Keratinocyte (primary cell): Measurements from ENCODE around the gene SMARCC1. TPM values are rescaled to one million over a fixed set of nuclear protein-coding genes. Genes with fewer than 3 reads are reported as not detected.

Source experiments
- DNase-seq: peaks from one replicate; pipeline ENCODE4 v3.0.0-alpha.2; 2011; ENCODE audit warnings: low read depth, missing footprints, low spot score
- FAIRE-seq: peaks from 2 replicates; lab custom pipeline; 2011; peaks lifted over from hg19 to GRCh38; lab: Jason Lieb, UNC
- H2AFZ ChIP-seq: 2 replicates; pipeline ENCODE4 v1.6.0; 2012; ENCODE audit warnings: low read length, control low read depth, inconsistent platforms; ENCODE audit not compliant: control insufficient read depth
- H3K27ac ChIP-seq: 2 replicates; pipeline ENCODE4 v1.5.1; 2011; ENCODE audit warnings: low read length; ENCODE audit not compliant: control insufficient read depth, insufficient read depth
- H3K27me3 ChIP-seq: 3 replicates; pipeline ENCODE4 v1.6.0; 2011; ENCODE audit warnings: low read length; ENCODE audit not compliant: control insufficient read depth, insufficient read depth; ENCODE audit errors: extremely low read depth
- H3K36me3 ChIP-seq, 2 experiments: 2 replicates in 1 of 2; 3 replicates in 1 of 2; pipeline ENCODE4 v1.5.1; 2011; ENCODE audit warnings: low read length in 2 of 2, mild to moderate bottlenecking in 1 of 2; ENCODE audit not compliant: control insufficient read depth in 2 of 2, insufficient read depth in 2 of 2; ENCODE audit errors: extremely low read depth in 1 of 2
- H3K4me1 ChIP-seq: 3 replicates; pipeline ENCODE4 v1.5.1; 2011; ENCODE audit warnings: low read length; ENCODE audit not compliant: control insufficient read depth, insufficient read depth; ENCODE audit errors: extremely low read depth
- H3K4me2 ChIP-seq: 3 replicates; pipeline ENCODE4 v1.6.0; 2011; ENCODE audit warnings: low read depth, low read length; ENCODE audit not compliant: control insufficient read depth, insufficient read depth; ENCODE audit errors: extremely low read depth
- H3K4me3 ChIP-seq, 3 experiments: fragments of 200-600 bp in 1 of 3; sonication (generic) in 1 of 3; 2 replicates in 2 of 3; 3 replicates in 1 of 3; pipeline ENCODE4 v1.5.1; 2011 to 2016; ENCODE audit warnings: low read length in 3 of 3, mild to moderate bottlenecking in 3 of 3, control low read depth in 2 of 3, inconsistent platforms in 1 of 3, low read depth in 1 of 3, mixed read lengths in 1 of 3, mixed run types in 1 of 3, moderate library complexity in 1 of 3; ENCODE audit not compliant: control insufficient read depth in 2 of 3, insufficient read depth in 2 of 3; ENCODE audit errors: extremely low read depth in 1 of 3
- H3K79me2 ChIP-seq: 2 replicates; pipeline ENCODE4 v1.6.0; 2012; ENCODE audit warnings: low read length; ENCODE audit not compliant: control insufficient read depth, insufficient read depth
- H3K9ac ChIP-seq: 3 replicates; pipeline ENCODE4 v1.6.0; 2011; ENCODE audit warnings: low read length; ENCODE audit not compliant: control insufficient read depth, insufficient read depth; ENCODE audit errors: extremely low read depth
- H3K9me1 ChIP-seq: 3 replicates; pipeline ENCODE4 v1.6.0; 2011; ENCODE audit warnings: low read length; ENCODE audit not compliant: control insufficient read depth, insufficient read depth; ENCODE audit errors: extremely low read depth
- H3K9me3 ChIP-seq: 2 replicates; pipeline ENCODE4 v1.5.1; 2012; ENCODE audit warnings: low read depth, low read length; ENCODE audit not compliant: control insufficient read depth
- H4K20me1 ChIP-seq: 3 replicates; pipeline ENCODE4 v1.6.0; 2011; ENCODE audit warnings: low read length; ENCODE audit not compliant: control insufficient read depth, insufficient read depth; ENCODE audit errors: extremely low read depth
- CTCF ChIP-seq, 3 experiments: IDR thresholded peaks in 1 of 3; conservative IDR thresholded peaks in 1 of 3; optimal IDR thresholded peaks in 1 of 3; 2 replicates in 2 of 3; 3 replicates in 1 of 3; pipeline versions ENCODE3 to v1.5.1; 2011; ENCODE audit warnings: low read length in 3 of 3, mild to moderate bottlenecking in 3 of 3, moderate library complexity in 2 of 3, control low read depth in 1 of 3, inconsistent platforms in 1 of 3; ENCODE audit not compliant: insufficient read depth in 2 of 3; ENCODE audit errors: extremely low read depth in 1 of 3
- EZH2 ChIP-seq: IDR thresholded peaks from one replicate; pipeline ENCODE4 v1.6.1; 2012; ENCODE audit warnings: inconsistent platforms, mild to moderate bottlenecking, low read length, moderate library complexity
- dilution Hi-C: fragments of 300-500 bp; cut with MboI; formaldehyde crosslinking; loops from one replicate; pipeline ENCODE4 v1.7.0; 2020; ENCODE audit warnings: low sequenced_read_pairs; ENCODE audit not compliant: extremely low pct_ligation_motif_present
- polyA plus RNA-seq, 5 experiments: library from polyadenylated mRNA; depleted of rRNA in 3 of 5; stranded (reverse) in 3 of 5; stranded (forward) in 1 of 5; unstranded in 1 of 5; fragments of >200 nt; gene quantifications; 1 replicate in 1 of 5; 2 replicates in 3 of 5; 3 replicates in 1 of 5; pipeline versions ENCODE4 v1.2.1 to v1.2.3, GENCODE V29; 2011 to 2012; ENCODE audit warnings: missing spikeins in 2 of 5, low read depth in 1 of 5, low replicate concordance in 1 of 5

SMARCC1 gene
- polyA plus RNA-seq, 1 donor (not counting 4 experiments of a cell fraction or from before 2014, with no cell fraction given), result 39.7 TPM

GRCh38 chr3:47791193-47791855, 9.6 kb upstream of the SMARCC1 start:
- no peaks in the 10 kb centered on the region for H3K27me3 ChIP-seq
- dilution Hi-C loops, result no loop called here
- H3K79me2 ChIP-seq, result no peaks in the 10 kb centered on the region
- FAIRE-seq (no peak), DNase-seq (no peak)
- H3K4me1 ChIP-seq, result no peaks in the 10 kb centered on the region
- H3K4me2 ChIP-seq, result no peak overlapping the region
- H3K9me3 ChIP-seq, result no peaks in the 10 kb centered on the region
- H3K27ac ChIP-seq, result no peak overlapping the region
- TF ChIP-seq CTCF (optimal IDR thresholded peaks at IDR 0.05 in 1 of 3, IDR thresholded peaks at IDR 0.05 in 1 of 3, conservative IDR thresholded peaks at IDR 0.05 in 1 of 3; ENCODE audit: extremely low read depth in 1 of 3, insufficient read depth in 2 of 3, low read length in 3 of 3) (no peak), EZH2 (no peak)
- no peak overlapping the region for H2AFZ ChIP-seq
- H4K20me1 ChIP-seq, result no peaks in the 10 kb centered on the region
- no peak overlapping the region for H3K9ac ChIP-seq
- H3K4me3 ChIP-seq, result no peak overlapping the region
- no peaks in the 10 kb centered on the region for H3K9me1 ChIP-seq
- H3K36me3 ChIP-seq, result no peaks in the 10 kb centered on the region

- Histone ChIP-seq H4K20me1 (no peaks in the 10 kb centered on the region), H3K9me1 (no peaks in the 10 kb centered on the region), H3K9me3 (no peaks in the 10 kb centered on the region), H3K4me3 (no peak overlapping the region), H3K79me2 (peaks cover 26% of the 10 kb centered on the region), H3K4me1 (peaks cover 19% of the 10 kb centered on the region), H2AFZ (no peak overlapping the region), H3K9ac (no peak overlapping the region), H3K36me3 (peaks cover 0 to 5% of the 10 kb centered on the region in 2 experiments), H3K4me2 (no peak overlapping the region), H3K27ac (no peak overlapping the region), H3K27me3 (no peaks in the 10 kb centered on the region)
- DNase-seq (no peak), FAIRE-seq (no peak)
- dilution Hi-C loops, result no loop called here
- TF ChIP-seq EZH2 (no peak), CTCF (optimal IDR thresholded peaks at IDR 0.05 in 1 of 3, IDR thresholded peaks at IDR 0.05 in 1 of 3, conservative IDR thresholded peaks at IDR 0.05 in 1 of 3; ENCODE audit: extremely low read depth in 1 of 3, insufficient read depth in 2 of 3, low read length in 3 of 3) (no peak)
Measured at GRCh38 chr3:47783673-47784072, 2.0 kb upstream of the SMARCC1 start.
